A673 (cell line): ENCODE measurements around the gene CAPN5. TPM values are rescaled to one million over a fixed set of nuclear protein-coding genes. Genes with fewer than 3 reads are reported as not detected.

Experiments
- BruUV-seq: library from RNA; stranded (reverse); fragments of 400-500 nt; replicated peaks from 2 replicates; lab custom pipeline; 2021; lab: Mats Ljungman, UMichigan
- CTCF ChIA-PET: fragments of 300-600 bp; sonication (Branson Sonifier 250); formaldehyde crosslinking; loops from one replicate; lab custom pipeline; 2022; ENCODE audit warnings: antibody characterized with exemption; lab: Charles Lee
- POLR2A ChIA-PET: fragments of 300-600 bp; sonication (Branson Sonifier 250); formaldehyde crosslinking; loops from one replicate; lab custom pipeline; 2022; ENCODE audit warnings: antibody characterized with exemption; ENCODE audit not compliant: low non-redundant PET; lab: Charles Lee
- DNase-seq: peaks from one replicate; pipeline ENCODE4 v3.0.0-alpha.2; 2015; ENCODE audit warnings: low spot score
- H3K27ac ChIP-seq: fragments of 200-600 bp; sonication (generic); 2 replicates; pipeline ENCODE4 v1.5.1; 2016; ENCODE audit warnings: mixed run types, low read depth, mild to moderate bottlenecking, mixed read lengths, antibody characterized with exemption, low read length; ENCODE audit not compliant: poor library complexity, severe bottlenecking
- H3K27me3 ChIP-seq: fragments of 200-600 bp; sonication (generic); replicated peaks from 2 replicates; pipeline ENCODE4 v1.6.1; 2017; ENCODE audit warnings: mixed run types, low read depth, mild to moderate bottlenecking, mixed read lengths, antibody characterized with exemption, low read length; ENCODE audit not compliant: insufficient read depth, poor library complexity
- H3K36me3 ChIP-seq: fragments of 200-600 bp; sonication (generic); 2 replicates; pipeline ENCODE4 v1.6.1; 2016; ENCODE audit warnings: mixed run types, mild to moderate bottlenecking, mixed read lengths, antibody characterized with exemption, low read length; ENCODE audit not compliant: insufficient read depth, poor library complexity, severe bottlenecking
- H3K4me1 ChIP-seq: fragments of 200-600 bp; sonication (generic); 2 replicates; pipeline ENCODE4 v1.6.1; 2017; ENCODE audit warnings: mixed run types, mild to moderate bottlenecking, mixed read lengths, antibody characterized with exemption, low read length; ENCODE audit not compliant: insufficient read depth, poor library complexity, severe bottlenecking
- H3K4me3 ChIP-seq: fragments of 200-600 bp; sonication (generic); 2 replicates; pipeline ENCODE4 v1.5.1; 2016; ENCODE audit warnings: low read depth, mixed run types, mild to moderate bottlenecking, mixed read lengths, low read length; ENCODE audit not compliant: poor library complexity, severe bottlenecking
- H3K9me3 ChIP-seq: fragments of 200-600 bp; sonication (generic); 2 replicates; pipeline ENCODE4 v1.6.1; 2016; ENCODE audit warnings: mixed run types, low read depth, mild to moderate bottlenecking, mixed read lengths, antibody characterized with exemption, low read length; ENCODE audit not compliant: poor library complexity, severe bottlenecking
- EZH2 ChIP-seq: fragments of 200-600 bp; sonication (generic); IDR thresholded peaks from 2 replicates; pipeline ENCODE4 v1.6.1; 2017; ENCODE audit warnings: borderline replicate concordance, low read depth, mild to moderate bottlenecking, mixed read lengths, antibody characterized with exemption, low read length; ENCODE audit not compliant: poor library complexity, severe bottlenecking
- intact Hi-C: fragments of 100-400 bp; cut with micrococcal nuclease; formaldehyde crosslinking; loops from one replicate; pipeline ENCODE4 v1.10.0; 2022; ENCODE audit not compliant: unreplicated experiment
- total RNA-seq: library from RNA; stranded (reverse); gene quantifications from 2 replicates; pipeline ENCODE4 v1.2.3, GENCODE V29; 2021
- TF ChIP-seq, protein P1 (sequence below): fragments of 300-800, 200-600 bp; sonication (generic); conservative IDR thresholded peaks from 2 replicates; pipeline ENCODE4 v1.5.1; 2017; ENCODE audit warnings: low read depth, mild to moderate bottlenecking, antibody characterized with exemption, low read length, moderate library complexity, mixed read lengths

CAPN5 gene
- total RNA-seq, 1 experiment from 2014 or later, result 4.3 TPM

DNA sequence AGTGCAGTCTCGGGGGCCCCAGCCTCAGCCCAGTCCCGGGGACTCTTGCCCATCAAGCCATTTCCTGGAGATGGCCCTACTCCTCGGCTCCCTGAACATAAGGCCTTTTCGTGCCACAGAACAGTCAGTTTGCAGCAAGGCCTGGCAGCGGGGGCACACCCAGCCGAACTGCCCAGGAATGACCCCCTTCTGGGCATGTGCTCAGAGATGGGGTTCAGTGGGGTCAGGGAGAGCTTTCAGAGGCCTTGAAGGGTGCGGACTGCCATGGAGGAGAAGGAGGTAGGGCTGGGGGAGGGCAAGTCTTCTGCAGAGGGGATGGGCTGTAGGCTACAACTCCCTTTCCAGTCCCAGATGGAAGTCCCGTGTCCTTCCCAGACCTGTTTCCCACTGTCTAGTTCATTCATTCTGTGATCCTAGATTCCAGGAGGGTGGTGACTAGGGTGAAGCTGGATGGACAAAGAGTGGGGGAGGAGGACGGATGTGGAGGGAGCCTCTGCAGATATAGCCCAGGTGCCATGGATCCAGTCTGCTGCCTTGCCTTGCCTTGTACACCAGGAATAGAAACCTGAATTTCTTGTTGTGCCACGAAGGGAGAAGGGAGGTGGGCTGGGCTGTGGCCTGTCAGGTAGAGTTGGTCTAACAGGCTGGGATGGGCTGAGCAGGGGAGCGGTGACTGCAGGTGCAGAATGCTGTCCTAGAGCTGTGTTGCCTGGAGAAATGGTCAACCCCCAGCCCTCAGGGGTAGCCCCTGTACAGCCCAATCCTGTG is 21.6 kb downstream of the CAPN5 start:
- Histone ChIP-seq H3K27ac (no peak overlapping the region), H3K4me3 (no peak overlapping the region), H3K9me3 (no peaks in the 10 kb centered on the region), H3K36me3 (no peaks in the 10 kb centered on the region), H3K27me3 (no peaks in the 10 kb centered on the region), H3K4me1 (no peaks in the 10 kb centered on the region)
- TF ChIP-seq, protein P1, sequence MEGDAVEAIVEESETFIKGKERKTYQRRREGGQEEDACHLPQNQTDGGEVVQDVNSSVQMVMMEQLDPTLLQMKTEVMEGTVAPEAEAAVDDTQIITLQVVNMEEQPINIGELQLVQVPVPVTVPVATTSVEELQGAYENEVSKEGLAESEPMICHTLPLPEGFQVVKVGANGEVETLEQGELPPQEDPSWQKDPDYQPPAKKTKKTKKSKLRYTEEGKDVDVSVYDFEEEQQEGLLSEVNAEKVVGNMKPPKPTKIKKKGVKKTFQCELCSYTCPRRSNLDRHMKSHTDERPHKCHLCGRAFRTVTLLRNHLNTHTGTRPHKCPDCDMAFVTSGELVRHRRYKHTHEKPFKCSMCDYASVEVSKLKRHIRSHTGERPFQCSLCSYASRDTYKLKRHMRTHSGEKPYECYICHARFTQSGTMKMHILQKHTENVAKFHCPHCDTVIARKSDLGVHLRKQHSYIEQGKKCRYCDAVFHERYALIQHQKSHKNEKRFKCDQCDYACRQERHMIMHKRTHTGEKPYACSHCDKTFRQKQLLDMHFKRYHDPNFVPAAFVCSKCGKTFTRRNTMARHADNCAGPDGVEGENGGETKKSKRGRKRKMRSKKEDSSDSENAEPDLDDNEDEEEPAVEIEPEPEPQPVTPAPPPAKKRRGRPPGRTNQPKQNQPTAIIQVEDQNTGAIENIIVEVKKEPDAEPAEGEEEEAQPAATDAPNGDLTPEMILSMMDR, result no peak
- TF ChIP-seq EZH2, result no peak
- POLR2A ChIA-PET, result no interaction called here
- no peak for DNase-seq
- no TSS peak for BruUV-seq
- intact Hi-C loops, result no loop called here
- CTCF ChIA-PET, result no interaction called here

DNA sequence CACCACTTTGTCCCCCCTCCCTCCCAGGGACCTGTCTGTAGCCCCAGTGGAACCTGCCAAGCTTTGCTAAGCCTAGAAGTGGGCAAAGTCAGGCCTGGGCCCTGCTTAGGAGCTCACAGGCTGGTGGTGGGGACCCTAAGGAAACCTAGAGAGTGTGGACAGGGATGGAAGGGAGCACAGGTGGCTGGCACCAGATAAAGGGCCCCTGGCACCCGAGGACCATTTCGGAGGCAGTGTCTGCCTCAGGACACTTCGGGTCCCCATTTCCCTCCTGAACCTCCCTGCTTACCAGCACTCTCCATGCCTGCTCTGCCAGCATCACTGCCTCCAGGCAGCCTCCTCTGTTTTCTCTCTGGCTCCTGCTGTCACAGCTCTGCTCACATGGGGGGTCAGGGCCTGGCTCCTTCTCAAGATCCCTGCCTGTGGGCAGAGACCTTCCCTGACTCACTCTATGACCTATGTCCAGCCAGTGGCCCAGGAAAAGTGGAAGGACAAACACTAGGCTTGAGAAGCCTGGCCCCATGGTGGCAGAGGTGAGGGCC is 22.3 kb downstream of the CAPN5 start:
- TF ChIP-seq EZH2, result no peak
- TF ChIP-seq, protein P1, result no peak
- H3K4me3 ChIP-seq, result no peak overlapping the region
- no TSS peak for BruUV-seq
- no peaks in the 10 kb centered on the region for H3K4me1 ChIP-seq
- H3K27me3 ChIP-seq, result no peaks in the 10 kb centered on the region
- H3K9me3 ChIP-seq, result no peaks in the 10 kb centered on the region
- intact Hi-C loops, result no loop called here
- H3K27ac ChIP-seq, result no peak overlapping the region
- no peaks in the 10 kb centered on the region for H3K36me3 ChIP-seq
- CTCF ChIA-PET, result no interaction called here
- DNase-seq, result no peak
- POLR2A ChIA-PET, result no interaction called here

DNA sequence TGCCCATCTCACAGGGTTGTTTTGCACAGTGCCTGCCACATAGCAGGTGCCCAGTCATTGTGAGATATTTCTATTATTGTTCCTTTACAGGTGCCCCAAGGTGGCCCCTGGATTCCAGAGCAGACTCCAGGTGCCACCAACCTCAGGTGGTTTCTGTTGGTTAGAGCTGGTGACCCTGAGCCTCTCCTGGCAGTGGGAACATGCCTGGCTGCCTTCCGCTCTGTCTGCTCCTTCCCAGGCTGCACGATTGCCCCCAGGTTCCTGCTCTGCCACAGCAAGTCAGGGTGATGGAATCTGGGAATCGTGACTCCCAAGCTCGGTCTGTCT is 23.2 kb downstream of the CAPN5 start:
- H3K4me3 ChIP-seq, result no peak overlapping the region
- no peaks in the 10 kb centered on the region for H3K36me3 ChIP-seq
- no peak overlapping the region for H3K27ac ChIP-seq
- CTCF ChIA-PET, result interaction anchor here (0.6 to 2.2 kb wide), 2 partner anchors 42 kb away, joined by 3 to 63 read pairs; no protein-coding TSS in a partner anchor
- POLR2A ChIA-PET, result no interaction called here
- H3K4me1 ChIP-seq, result no peaks in the 10 kb centered on the region
- H3K27me3 ChIP-seq, result no peaks in the 10 kb centered on the region
- no TSS peak for BruUV-seq
- no peaks in the 10 kb centered on the region for H3K9me3 ChIP-seq
- DNase-seq, result no peak
- TF ChIP-seq EZH2, result no peak
- TF ChIP-seq, protein P1, result no peak
- intact Hi-C loops, result no loop called here
